ENCODE results near the gene ESR1. TPM values are rescaled to one million over a fixed set of nuclear protein-coding genes. Genes with fewer than 3 reads are reported as not detected.
A peak's percentile ranks its signal among the peaks of the same experiment; 100 is the strongest.

ESR1 gene
- total RNA-seq, 4 donors from 2014 or later = 0.13 to 7.4 TPM; not detected in 2

- H3K4me3 ChIP-seq = no peak overlapping the region
- H3K27ac ChIP-seq = no peak overlapping the region
- H3K27me3 ChIP-seq = no peaks in the 10 kb centered on the region
- H3K36me3 ChIP-seq = no peaks in the 10 kb centered on the region
- no peaks in the 10 kb centered on the region for H3K9me3 ChIP-seq
- TF ChIP-seq POLR2A (IDR thresholded peaks at IDR 0.05) (no peak), CTCF (IDR thresholded peaks at IDR 0.05) (no peak)
- no peak for DNase-seq
- H3K4me1 ChIP-seq = no peaks in the 10 kb centered on the region
Measured at GRCh38 chr6:152100183-152100618, 292.7 kb downstream of the ESR1 start.

- no peak overlapping the region for H3K4me3 ChIP-seq
- H3K27me3 ChIP-seq = no peaks in the 10 kb centered on the region
- H3K4me1 ChIP-seq = peaks cover 0 to 6% (median 0%) of the 10 kb centered on the region in 4 donors
- H3K9me3 ChIP-seq = no peaks in the 10 kb centered on the region
- TF ChIP-seq POLR2A (IDR thresholded peaks at IDR 0.05) = no peak
- no peak for TF ChIP-seq CTCF (IDR thresholded peaks at IDR 0.05)
- H3K36me3 ChIP-seq = no peaks in the 10 kb centered on the region
- H3K27ac ChIP-seq = no peak overlapping the region
- no peak for DNase-seq
Measured at GRCh38 chr6:152107973-152108372, 300.5 kb downstream of the ESR1 start.

GRCh38 chr6:152110886-152111820, 303.7 kb downstream of the ESR1 start:
- no peaks in the 10 kb centered on the region for H3K36me3 ChIP-seq
- no peak for DNase-seq
- TF ChIP-seq POLR2A (IDR thresholded peaks at IDR 0.05) = no peak
- TF ChIP-seq CTCF (IDR thresholded peaks at IDR 0.05) = no peak
- H3K4me1 ChIP-seq = peaks cover 0 to 6% (median 0%) of the 10 kb centered on the region in 4 donors
- H3K9me3 ChIP-seq = no peaks in the 10 kb centered on the region
- no peak overlapping the region for H3K4me3 ChIP-seq
- H3K27ac ChIP-seq = no peak overlapping the region
- H3K27me3 ChIP-seq = no peaks in the 10 kb centered on the region

- Histone ChIP-seq H3K36me3 (no peaks in the 10 kb centered on the region), H3K9me3 (no peaks in the 10 kb centered on the region), H3K27ac (no peak overlapping the region), H3K27me3 (no peaks in the 10 kb centered on the region), H3K4me1 (peaks cover 0 to 6% (median 0%) of the 10 kb centered on the region in 4 donors), H3K4me3 (no peak overlapping the region)
- no peak for TF ChIP-seq CTCF (IDR thresholded peaks at IDR 0.05)
- TF ChIP-seq POLR2A (IDR thresholded peaks at IDR 0.05) = no peak
- DNase-seq = peak in 1 of 3 donors; percentile 63
Measured at GRCh38 chr6:152112491-152113261, 305.2 kb downstream of the ESR1 start.

GRCh38 chr6:152117156-152118133, 310.0 kb downstream of the ESR1 start:
- no peak overlapping the region for H3K27ac ChIP-seq
- TF ChIP-seq CTCF (IDR thresholded peaks at IDR 0.05) (no peak), POLR2A (IDR thresholded peaks at IDR 0.05) (no peak)

More at GRCh38 chr6:152117156-152118133, 310.0 kb downstream of the ESR1 start:
- no peak overlapping the region for H3K4me3 ChIP-seq
- DNase-seq = no peak
- peaks cover 0 to 29% (median 0%) of the 10 kb centered on the region in 3 donors for H3K36me3 ChIP-seq
- no peaks in the 10 kb centered on the region for H3K27me3 ChIP-seq
- no peaks in the 10 kb centered on the region for H3K4me1 ChIP-seq
- no peaks in the 10 kb centered on the region for H3K9me3 ChIP-seq
